ENCODE measurements around the gene MLST8.

The MLST8 gene

GRCh38 chr16:2173916-2174315, 31.3 kb upstream of the MLST8 start:
- no peak for DNase-seq (ENCODE audit: low read depth)

DNA sequence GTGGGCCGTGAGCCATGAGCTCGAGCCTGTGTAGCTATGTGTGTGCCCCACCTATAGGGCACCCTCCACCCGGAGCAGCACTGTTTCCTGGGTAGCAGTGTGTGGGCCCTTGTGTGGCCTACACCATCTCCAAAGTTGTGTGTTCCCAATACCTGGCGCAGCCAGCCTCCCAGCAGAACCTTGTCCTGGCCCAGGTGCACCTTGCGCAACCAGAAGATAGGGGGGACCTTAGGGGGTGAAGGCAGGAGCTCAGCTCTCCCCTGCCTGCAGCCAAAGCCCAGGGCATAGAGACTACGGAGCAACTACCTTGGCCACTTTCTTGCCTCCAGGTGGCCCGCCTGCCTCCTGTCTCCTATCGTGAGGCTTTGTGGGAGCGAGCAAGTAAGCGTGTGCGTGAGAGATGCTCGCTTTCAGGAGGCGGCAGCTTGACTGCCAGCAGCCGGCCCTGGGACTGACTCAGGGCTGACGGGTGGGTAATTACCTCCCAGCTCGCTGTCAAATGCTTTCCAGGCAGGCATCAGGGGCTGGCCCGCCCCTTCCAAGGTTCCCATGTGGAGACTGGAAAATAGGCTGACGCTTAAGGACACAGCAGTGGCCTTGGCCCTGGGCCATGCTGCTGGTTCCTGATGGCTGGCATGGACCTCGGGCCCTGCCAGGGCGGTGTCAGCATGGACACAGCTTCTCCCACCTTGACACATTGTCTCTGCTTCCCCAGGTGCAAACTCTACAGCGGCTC, 30.7 kb upstream of the MLST8 start:
- no peak for DNase-seq (ENCODE audit: low read depth)

DNA sequence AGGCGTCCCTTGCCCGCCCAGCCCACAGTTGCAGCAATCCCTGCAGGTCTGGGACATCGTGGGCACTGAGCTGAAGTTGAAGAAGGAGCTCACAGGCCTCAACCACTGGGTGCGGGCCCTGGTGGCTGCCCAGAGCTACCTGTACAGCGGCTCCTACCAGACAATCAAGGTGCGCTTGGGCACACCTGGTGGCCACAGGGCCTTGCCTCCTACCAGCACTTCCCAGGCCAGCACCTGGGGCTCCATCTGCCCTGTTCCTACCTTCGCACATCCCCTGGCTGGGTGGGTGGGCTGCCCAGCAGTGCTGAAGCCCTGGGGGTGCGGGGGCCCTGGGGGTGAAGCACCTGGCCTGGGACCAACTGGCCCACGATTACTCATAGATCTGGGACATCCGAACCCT, 29.8 kb upstream of the MLST8 start:
- no peak for DNase-seq (ENCODE audit: low read depth)

- DNase-seq (ENCODE audit: low read depth) = no peak
These were observed 29.2 kb upstream of the MLST8 start for GRCh38 chr16:2176047-2176446.

GRCh38 chr16:2177101-2177500, 28.2 kb upstream of the MLST8 start:
- no peak for DNase-seq (ENCODE audit: low read depth)

- DNase-seq (ENCODE audit: low read depth) = no peak
These were observed 27.7 kb upstream of the MLST8 start for GRCh38 chr16:2177561-2177960.

- no peak for DNase-seq (ENCODE audit: low read depth)
These were observed 26.7 kb upstream of the MLST8 start for GRCh38 chr16:2178321-2179106.

DNA sequence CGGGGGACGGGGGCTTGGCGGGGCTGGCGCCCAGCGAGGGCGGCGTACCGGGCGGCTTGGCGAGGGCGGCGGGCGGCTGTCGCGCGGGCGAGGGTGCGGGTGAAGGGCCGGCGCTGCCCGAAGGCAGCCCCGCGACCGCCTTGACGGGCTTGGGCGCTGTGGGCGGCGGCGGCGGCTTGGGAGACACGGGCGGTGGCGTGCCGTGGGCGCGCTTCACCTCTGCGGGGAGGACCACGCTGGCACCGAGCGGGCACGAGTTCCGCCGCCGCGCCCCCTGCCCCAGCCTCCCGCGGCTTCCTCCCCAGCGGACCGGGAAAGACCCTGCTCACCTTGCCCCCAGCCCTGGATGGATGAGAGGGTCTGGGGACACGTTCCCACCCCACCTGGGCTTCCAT, 26.1 kb upstream of the MLST8 start:
- DNase-seq (ENCODE audit: low read depth) = no peak

GRCh38 chr16:2179576-2179975, 25.7 kb upstream of the MLST8 start:
- no peak for DNase-seq (ENCODE audit: low read depth)

GRCh38 chr16:2180461-2180860, 24.8 kb upstream of the MLST8 start:
- DNase-seq (ENCODE audit: low read depth) = no peak

GRCh38 chr16:2180962-2181923, 24.0 kb upstream of the MLST8 start:
- no peak for DNase-seq (ENCODE audit: low read depth)

DNA sequence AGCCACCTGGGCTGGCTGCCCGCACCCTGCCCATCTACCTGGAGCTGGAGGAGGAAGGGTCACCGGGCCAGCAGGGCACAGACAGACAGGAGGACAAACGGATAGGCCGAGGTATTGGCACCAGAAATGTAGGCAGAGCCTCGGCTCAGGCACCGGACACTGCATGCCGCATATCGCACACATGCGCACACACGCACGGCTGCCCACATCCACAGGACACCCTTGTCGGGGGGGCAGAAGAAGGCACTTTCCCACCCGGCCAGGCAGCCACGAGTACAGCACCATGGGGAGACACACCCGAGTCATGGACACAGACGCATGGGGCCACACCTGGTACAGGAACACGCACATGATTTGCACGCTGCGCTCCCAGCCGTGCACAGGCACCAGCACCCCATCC, 23.3 kb upstream of the MLST8 start:
- no peak for DNase-seq (ENCODE audit: low read depth)

GRCh38 chr16:2183671-2184070, 21.6 kb upstream of the MLST8 start:
- DNase-seq (ENCODE audit: low read depth) = no peak

DNA sequence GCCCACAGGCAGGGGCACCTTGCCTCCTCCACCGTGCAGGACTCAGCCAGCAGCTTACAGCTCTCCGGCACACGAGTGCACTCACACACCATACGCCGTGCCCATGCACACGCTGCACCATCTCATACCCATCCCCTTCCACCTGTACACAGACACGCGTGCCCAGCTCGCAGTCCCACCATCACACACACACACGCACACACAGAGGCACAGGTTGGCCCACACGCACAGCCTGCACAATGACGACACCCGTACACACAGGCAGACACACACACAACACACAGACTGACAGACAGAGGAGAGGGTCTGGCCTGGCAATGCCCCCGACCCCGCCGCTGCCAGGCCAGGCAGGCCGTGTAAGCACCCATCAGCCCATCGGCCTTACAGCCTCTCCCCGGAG, 20.9 kb upstream of the MLST8 start:
- DNase-seq (ENCODE audit: low read depth) = no peak

GRCh38 chr16:2184962-2185361, 20.3 kb upstream of the MLST8 start:
- DNase-seq (ENCODE audit: low read depth) = no peak

DNA sequence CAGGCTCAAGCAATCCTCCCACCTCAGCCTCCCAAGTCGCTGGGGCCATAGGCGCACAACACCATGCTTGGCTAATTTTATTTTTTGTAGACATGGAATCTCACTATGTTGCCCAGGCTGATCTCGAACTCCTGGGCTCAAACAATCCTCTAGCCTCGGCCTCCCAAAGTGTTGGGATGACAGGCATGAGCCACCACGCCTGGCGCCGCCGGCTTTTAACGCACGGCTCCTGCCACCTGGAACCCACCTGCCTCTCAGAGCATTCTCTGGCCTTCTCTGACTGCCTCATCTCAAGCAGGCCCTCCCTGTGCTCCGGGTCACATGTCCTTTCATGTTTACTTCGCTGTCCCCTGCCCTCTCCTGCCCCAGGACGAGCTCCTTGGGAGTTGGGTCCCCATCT, 19.2 kb upstream of the MLST8 start:
- DNase-seq (ENCODE audit: low read depth) = no peak

DNA sequence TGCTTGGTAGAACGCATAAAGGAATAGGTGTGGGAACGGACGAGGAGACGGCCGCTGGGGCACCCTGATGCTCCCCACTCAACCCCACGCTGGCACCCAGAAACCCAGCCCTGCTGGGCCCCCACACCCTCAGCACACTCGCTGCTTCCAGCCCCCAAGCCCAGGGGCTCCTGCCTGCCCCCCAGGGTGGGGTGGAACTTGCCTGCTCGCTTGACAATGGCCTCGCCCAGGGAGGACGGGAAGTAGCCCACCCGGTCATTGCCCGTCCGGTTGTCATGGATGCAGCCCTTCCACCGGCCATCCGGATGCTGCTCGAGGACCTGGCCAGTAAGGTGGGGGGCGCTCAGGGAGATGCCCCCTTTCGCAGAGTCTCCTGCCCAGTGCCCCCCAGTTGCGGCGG, 18.7 kb upstream of the MLST8 start:
- no peak for DNase-seq (ENCODE audit: low read depth)

DNA sequence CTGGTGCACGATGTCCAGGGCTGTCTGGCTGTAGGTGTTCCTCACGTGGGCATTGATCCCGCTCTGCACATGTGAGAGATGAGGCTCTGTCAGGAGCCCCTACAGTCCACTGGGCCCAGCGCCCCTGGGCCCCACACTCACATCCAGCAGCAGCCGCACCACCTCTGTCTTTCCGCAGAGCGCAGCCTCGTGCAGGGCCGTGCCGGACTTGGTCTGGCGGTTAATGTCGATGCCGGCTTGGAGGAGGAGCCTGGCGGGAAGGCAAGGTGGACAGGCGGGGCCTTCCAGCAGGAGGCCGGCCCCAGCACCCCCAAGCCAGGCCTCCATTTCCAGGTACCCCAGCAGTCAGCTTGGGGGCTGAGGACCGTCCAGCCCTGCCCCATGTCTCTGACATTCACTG, 18.0 kb upstream of the MLST8 start:
- DNase-seq (ENCODE audit: low read depth) = no peak

DNA sequence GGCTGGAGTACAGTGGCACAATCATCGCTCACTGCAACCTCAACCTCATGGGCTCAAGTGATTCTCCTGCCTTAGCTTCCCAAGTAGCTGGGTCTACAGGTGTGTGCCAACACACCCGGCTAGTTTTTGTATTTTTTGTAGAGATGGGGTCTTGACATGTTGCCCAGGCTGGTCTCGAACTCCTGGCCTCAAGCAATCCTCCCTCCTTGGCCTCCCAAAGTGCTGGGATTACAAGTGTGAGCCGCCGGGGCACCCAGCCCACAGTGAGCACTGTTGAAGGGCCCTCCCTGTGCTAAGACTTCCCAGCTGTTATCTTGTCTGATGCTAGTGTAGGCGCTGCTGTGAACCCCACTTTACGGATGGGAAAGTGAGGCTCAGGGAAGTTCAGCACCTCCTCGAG, 16.9 kb upstream of the MLST8 start:
- no peak for DNase-seq (ENCODE audit: low read depth)

GRCh38 chr16:2189252-2189893, 15.9 kb upstream of the MLST8 start:
- DNase-seq (ENCODE audit: low read depth) = no peak

DNA sequence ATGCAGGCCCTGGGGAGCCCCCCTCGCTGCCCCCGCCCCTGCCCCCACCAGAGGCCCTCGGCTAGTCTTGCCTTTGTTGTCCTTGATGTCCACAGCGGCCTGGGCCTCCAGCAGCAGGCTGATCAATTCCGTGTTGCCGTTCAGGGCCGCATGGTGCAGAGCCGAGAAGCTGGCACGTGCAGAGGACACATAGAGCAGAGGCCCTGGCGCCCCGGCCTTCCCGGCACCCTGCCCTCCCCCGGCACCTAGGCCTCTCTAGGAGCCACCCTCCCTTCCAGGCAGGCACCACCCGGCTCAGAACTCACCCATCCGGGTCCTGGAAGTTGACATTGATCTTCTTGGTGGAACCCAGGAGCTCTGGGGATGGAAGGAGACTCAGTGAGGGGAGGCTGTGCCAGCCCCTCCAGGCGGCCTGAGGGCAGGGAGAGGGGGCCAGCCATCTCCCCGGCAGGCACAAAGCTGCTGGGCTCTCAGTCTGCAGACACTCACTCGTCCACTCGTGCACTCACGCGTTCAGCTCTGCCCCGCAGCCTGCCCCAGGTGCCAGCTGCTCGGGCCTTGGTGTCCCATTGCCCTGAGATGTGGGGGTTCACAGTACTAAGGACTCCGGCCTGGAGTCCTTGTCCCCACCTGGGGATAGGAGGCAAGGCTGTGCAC, 15.1 kb upstream of the MLST8 start:
- DNase-seq (ENCODE audit: low read depth) = no peak
